HEK293 (cell line): Measurements from ENCODE around the gene BTG3.

Experiments
- CTCF ChIA-PET: fragments of 350-600 bp; formaldehyde crosslinking; extraction: SDS; loops from one replicate; lab custom pipeline; 2021; ENCODE audit warnings: antibody characterized with exemption; lab: Yijun Ruan, JAX
- POLR2A ChIA-PET: fragments of 300-600 bp; formaldehyde crosslinking; extraction: SDS; loops from one replicate; lab custom pipeline; 2020; ENCODE audit warnings: antibody characterized with exemption, inconsistent platforms; lab: Yijun Ruan, JAX
- H3K27ac ChIP-seq: fragments of 200-500 bp; sonication (Bioruptor generic); 2 replicates; pipeline ENCODE4 v1.5.1; 2014; ENCODE audit warnings: low read depth, low read length, control low read depth, inconsistent platforms; ENCODE audit errors: extremely low read depth
- H3K36me3 ChIP-seq, 2 experiments: fragments of 200-500 bp in 1 of 2; sonication (Bioruptor generic) in 1 of 2; 1 replicate in 1 of 2; 2 replicates in 1 of 2; pipeline ENCODE4 v1.5.1; 2014 to 2017; ENCODE audit warnings: inconsistent platforms in 2 of 2, low read length in 2 of 2; ENCODE audit not compliant: control insufficient read depth in 2 of 2, insufficient read depth in 1 of 2
- H3K4me1 ChIP-seq: fragments of 200-500 bp; sonication (Bioruptor generic); 2 replicates; pipeline ENCODE4 v1.5.1; 2014; ENCODE audit warnings: mild to moderate bottlenecking, low read length, inconsistent platforms; ENCODE audit not compliant: control insufficient read depth, insufficient read depth
- H3K4me3 ChIP-seq: 2 replicates; pipeline ENCODE4 v1.5.1; 2011; ENCODE audit warnings: low read depth, mild to moderate bottlenecking, control low read depth, low read length, moderate library complexity
- H3K9me3 ChIP-seq: fragments of 200-500 bp; sonication (Bioruptor generic); 2 replicates; pipeline ENCODE4 v1.5.1; 2014; ENCODE audit warnings: low read depth, low read length, inconsistent platforms; ENCODE audit not compliant: control insufficient read depth, insufficient read depth
- GLIS2 ChIP-seq: fragments of 450-650 bp; formaldehyde crosslinking; IDR thresholded peaks from 2 replicates; pipeline ENCODE4 v1.5.1; 2016; ENCODE audit warnings: missing biosample characterization, missing genetic modification characterization
- RBAK ChIP-seq: fragments of 450-650 bp; formaldehyde crosslinking; IDR thresholded peaks from 2 replicates; pipeline ENCODE4 v1.5.1; 2016; ENCODE audit warnings: missing biosample characterization, missing genetic modification characterization
- REPIN1 ChIP-seq: fragments of 450-650 bp; formaldehyde crosslinking; IDR thresholded peaks from 2 replicates; pipeline ENCODE4 v1.5.1; 2017; ENCODE audit warnings: missing biosample characterization, missing genetic modification characterization, low read depth
- SETDB1 ChIP-seq: IDR thresholded peaks from one replicate; pipeline ENCODE4 v1.6.1; 2017; ENCODE audit warnings: mild to moderate bottlenecking, low read length, moderate library complexity, mixed read lengths; ENCODE audit not compliant: insufficient read length
- ZBTB20 ChIP-seq: fragments of 450-650 bp; formaldehyde crosslinking; IDR thresholded peaks from 2 replicates; pipeline ENCODE4 v1.5.1; 2016; ENCODE audit warnings: missing biosample characterization, missing genetic modification characterization
- ZBTB7A ChIP-seq: fragments of 450-650 bp; formaldehyde crosslinking; IDR thresholded peaks from 2 replicates; pipeline ENCODE4 v1.5.1; 2016; ENCODE audit warnings: low read depth, missing biosample characterization, missing genetic modification characterization
- ZIC2 ChIP-seq: fragments of 450-650 bp; formaldehyde crosslinking; IDR thresholded peaks from 2 replicates; pipeline ENCODE4 v1.5.1; 2016; ENCODE audit warnings: missing biosample characterization, missing genetic modification characterization
- ZNF138 ChIP-seq: fragments of 450-650 bp; formaldehyde crosslinking; IDR thresholded peaks from 2 replicates; pipeline ENCODE4 v1.5.1; 2016; ENCODE audit warnings: missing biosample characterization, missing genetic modification characterization, borderline replicate concordance
- ZNF146 ChIP-seq: fragments of 450-650 bp; formaldehyde crosslinking; IDR thresholded peaks from 2 replicates; pipeline ENCODE4 v1.5.1; 2016; ENCODE audit warnings: missing biosample characterization, missing genetic modification characterization
- ZNF2 ChIP-seq: fragments of 450-650 bp; formaldehyde crosslinking; IDR thresholded peaks from 2 replicates; pipeline ENCODE4 v1.5.1; 2016; ENCODE audit warnings: missing biosample characterization, missing genetic modification characterization
- ZNF394 ChIP-seq: fragments of 450-650 bp; formaldehyde crosslinking; IDR thresholded peaks from 2 replicates; pipeline ENCODE4 v1.5.1; 2016; ENCODE audit warnings: missing biosample characterization, missing genetic modification characterization, mild to moderate bottlenecking, moderate library complexity, borderline replicate concordance
- ZNF596 ChIP-seq: fragments of 450-650 bp; IDR thresholded peaks from 2 replicates; pipeline ENCODE4 v1.5.0; 2018; ENCODE audit warnings: missing biosample characterization, mild to moderate bottlenecking, missing genetic modification characterization, moderate library complexity
- ZNF664 ChIP-seq: fragments of 450-650 bp; formaldehyde crosslinking; IDR thresholded peaks from 2 replicates; pipeline ENCODE4 v1.5.1; 2016; ENCODE audit warnings: missing biosample characterization, missing genetic modification characterization
- ZNF792 ChIP-seq: fragments of 450-650 bp; formaldehyde crosslinking; IDR thresholded peaks from 2 replicates; pipeline ENCODE4 v1.5.1; 2016; ENCODE audit warnings: missing biosample characterization, missing genetic modification characterization
- TF ChIP-seq, protein P1 (sequence below): fragments of 450-650 bp; formaldehyde crosslinking; IDR thresholded peaks from 2 replicates; pipeline ENCODE4 v1.5.1; 2016; ENCODE audit warnings: missing biosample characterization, missing genetic modification characterization
- TF ChIP-seq, protein P2 (sequence below): fragments of 450-650 bp; formaldehyde crosslinking; IDR thresholded peaks from 2 replicates; pipeline ENCODE4 v1.5.1; 2017; ENCODE audit warnings: missing biosample characterization, mild to moderate bottlenecking, missing genetic modification characterization, moderate library complexity
- TF ChIP-seq, protein P3 (sequence below): fragments of 450-650 bp; formaldehyde crosslinking; IDR thresholded peaks from 2 replicates; pipeline ENCODE4 v1.5.1; 2016; ENCODE audit warnings: missing biosample characterization, missing genetic modification characterization
- TF ChIP-seq, protein P4 (sequence below): fragments of 450-650 bp; formaldehyde crosslinking; IDR thresholded peaks from 2 replicates; pipeline ENCODE4 v1.5.1; 2017; ENCODE audit warnings: missing biosample characterization, missing genetic modification characterization
- TF ChIP-seq, protein P5 (sequence below): fragments of 450-650 bp; formaldehyde crosslinking; IDR thresholded peaks from 2 replicates; pipeline ENCODE4 v1.5.1; 2017; ENCODE audit warnings: missing biosample characterization, missing genetic modification characterization
- TF ChIP-seq, protein P6 (sequence below): fragments of 450-650 bp; formaldehyde crosslinking; IDR thresholded peaks from 2 replicates; pipeline ENCODE4 v1.5.1; 2016; ENCODE audit warnings: missing biosample characterization, missing genetic modification characterization, low read depth

Gene BTG3

DNA sequence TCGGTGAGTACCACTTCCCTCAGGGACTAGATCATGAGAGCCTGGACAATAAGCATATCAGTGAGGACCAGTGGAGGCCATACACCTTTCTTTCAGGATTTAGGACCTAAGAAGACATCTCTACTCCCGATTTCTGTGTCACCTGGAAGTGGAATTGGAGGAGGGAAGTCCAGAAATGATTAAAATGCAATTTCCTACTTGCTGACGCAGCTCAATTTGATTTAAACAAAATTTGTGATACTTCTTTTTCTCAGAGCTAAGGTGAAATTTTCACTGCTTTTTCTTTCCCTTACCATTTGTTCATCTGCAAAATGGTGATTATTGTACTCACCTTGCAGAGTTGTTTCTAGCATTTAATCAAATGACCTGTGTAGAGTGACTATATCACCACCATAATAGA is 38.8 kb upstream of the BTG3 start (continued):
- TF ChIP-seq, protein P1, sequence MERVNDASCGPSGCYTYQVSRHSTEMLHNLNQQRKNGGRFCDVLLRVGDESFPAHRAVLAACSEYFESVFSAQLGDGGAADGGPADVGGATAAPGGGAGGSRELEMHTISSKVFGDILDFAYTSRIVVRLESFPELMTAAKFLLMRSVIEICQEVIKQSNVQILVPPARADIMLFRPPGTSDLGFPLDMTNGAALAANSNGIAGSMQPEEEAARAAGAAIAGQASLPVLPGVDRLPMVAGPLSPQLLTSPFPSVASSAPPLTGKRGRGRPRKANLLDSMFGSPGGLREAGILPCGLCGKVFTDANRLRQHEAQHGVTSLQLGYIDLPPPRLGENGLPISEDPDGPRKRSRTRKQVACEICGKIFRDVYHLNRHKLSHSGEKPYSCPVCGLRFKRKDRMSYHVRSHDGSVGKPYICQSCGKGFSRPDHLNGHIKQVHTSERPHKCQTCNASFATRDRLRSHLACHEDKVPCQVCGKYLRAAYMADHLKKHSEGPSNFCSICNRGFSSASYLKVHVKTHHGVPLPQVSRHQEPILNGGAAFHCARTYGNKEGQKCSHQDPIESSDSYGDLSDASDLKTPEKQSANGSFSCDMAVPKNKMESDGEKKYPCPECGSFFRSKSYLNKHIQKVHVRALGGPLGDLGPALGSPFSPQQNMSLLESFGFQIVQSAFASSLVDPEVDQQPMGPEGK: no peak
- TF ChIP-seq, protein P2, sequence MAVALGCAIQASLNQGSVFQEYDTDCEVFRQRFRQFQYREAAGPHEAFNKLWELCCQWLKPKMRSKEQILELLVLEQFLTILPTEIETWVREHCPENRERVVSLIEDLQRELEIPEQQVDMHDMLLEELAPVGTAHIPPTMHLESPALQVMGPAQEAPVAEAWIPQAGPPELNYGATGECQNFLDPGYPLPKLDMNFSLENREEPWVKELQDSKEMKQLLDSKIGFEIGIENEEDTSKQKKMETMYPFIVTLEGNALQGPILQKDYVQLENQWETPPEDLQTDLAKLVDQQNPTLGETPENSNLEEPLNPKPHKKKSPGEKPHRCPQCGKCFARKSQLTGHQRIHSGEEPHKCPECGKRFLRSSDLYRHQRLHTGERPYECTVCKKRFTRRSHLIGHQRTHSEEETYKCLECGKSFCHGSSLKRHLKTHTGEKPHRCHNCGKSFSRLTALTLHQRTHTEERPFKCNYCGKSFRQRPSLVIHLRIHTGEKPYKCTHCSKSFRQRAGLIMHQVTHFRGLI (tag by site-specific recombination): no peak
- no peak for TF ChIP-seq ZBTB20

DNA sequence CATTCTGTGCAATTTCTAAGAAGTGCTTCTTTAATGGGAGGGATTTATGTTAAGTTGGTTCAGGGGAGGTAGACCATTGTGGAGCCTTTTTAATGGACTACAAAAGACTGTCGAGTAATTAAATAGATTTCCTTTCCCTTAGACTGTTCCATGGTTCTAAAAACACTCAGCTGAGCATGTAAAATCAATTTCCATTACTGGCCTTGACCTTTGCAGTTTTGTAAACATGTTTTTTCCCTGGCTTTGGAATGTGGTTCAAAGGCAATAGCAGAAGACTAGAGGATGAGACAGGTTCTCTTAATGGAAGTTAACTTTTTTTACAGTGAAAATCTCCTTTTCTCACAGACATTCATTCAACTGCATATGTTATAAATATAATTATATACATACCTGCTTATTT is 37.6 kb upstream of the BTG3 start:
- Histone ChIP-seq H3K9me3 (no peaks in the 10 kb centered on the region), H3K4me3 (no peak overlapping the region), H3K36me3 (no peaks in the 10 kb centered on the region), H3K27ac (no peak overlapping the region), H3K4me1 (no peaks in the 10 kb centered on the region)
- ChIA-PET CTCF (no interaction called here), POLR2A (no interaction called here)
- TF ChIP-seq, protein P3, sequence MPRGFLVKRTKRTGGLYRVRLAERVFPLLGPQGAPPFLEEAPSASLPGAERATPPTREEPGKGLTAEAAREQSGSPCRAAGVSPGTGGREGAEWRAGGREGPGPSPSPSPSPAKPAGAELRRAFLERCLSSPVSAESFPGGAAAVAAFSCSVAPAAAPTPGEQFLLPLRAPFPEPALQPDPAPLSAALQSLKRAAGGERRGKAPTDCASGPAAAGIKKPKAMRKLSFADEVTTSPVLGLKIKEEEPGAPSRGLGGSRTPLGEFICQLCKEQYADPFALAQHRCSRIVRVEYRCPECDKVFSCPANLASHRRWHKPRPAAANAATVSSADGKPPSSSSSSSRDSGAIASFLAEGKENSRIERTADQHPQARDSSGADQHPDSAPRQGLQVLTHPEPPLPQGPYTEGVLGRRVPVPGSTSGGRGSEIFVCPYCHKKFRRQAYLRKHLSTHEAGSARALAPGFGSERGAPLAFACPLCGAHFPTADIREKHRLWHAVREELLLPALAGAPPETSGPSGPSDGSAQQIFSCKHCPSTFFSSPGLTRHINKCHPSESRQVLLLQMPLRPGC (tag by site-specific recombination): no peak
- TF ChIP-seq, protein P4, sequence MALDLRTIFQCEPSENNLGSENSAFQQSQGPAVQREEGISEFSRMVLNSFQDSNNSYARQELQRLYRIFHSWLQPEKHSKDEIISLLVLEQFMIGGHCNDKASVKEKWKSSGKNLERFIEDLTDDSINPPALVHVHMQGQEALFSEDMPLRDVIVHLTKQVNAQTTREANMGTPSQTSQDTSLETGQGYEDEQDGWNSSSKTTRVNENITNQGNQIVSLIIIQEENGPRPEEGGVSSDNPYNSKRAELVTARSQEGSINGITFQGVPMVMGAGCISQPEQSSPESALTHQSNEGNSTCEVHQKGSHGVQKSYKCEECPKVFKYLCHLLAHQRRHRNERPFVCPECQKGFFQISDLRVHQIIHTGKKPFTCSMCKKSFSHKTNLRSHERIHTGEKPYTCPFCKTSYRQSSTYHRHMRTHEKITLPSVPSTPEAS: no peak
- TF ChIP-seq ZBTB7A (no peak), RBAK (tag by site-specific recombination) (no peak), ZIC2 (tag by site-specific recombination) (no peak), ZNF138 (tag by site-specific recombination) (no peak), ZNF394 (no peak), REPIN1 (no peak), ZNF596 (tag by site-specific recombination) (no peak), SETDB1 (no peak), ZNF664 (no peak), ZBTB20 (no peak), ZNF2 (tag by site-specific recombination) (no peak), GLIS2 (tag by site-specific recombination) (no peak), ZNF146 (tag by site-specific recombination) (no peak), ZNF792 (tag by site-specific recombination) (no peak)
- TF ChIP-seq, protein P5, sequence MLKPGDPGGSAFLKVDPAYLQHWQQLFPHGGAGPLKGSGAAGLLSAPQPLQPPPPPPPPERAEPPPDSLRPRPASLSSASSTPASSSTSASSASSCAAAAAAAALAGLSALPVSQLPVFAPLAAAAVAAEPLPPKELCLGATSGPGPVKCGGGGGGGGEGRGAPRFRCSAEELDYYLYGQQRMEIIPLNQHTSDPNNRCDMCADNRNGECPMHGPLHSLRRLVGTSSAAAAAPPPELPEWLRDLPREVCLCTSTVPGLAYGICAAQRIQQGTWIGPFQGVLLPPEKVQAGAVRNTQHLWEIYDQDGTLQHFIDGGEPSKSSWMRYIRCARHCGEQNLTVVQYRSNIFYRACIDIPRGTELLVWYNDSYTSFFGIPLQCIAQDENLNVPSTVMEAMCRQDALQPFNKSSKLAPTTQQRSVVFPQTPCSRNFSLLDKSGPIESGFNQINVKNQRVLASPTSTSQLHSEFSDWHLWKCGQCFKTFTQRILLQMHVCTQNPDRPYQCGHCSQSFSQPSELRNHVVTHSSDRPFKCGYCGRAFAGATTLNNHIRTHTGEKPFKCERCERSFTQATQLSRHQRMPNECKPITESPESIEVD (tag by site-specific recombination): no peak
- TF ChIP-seq, protein P6, sequence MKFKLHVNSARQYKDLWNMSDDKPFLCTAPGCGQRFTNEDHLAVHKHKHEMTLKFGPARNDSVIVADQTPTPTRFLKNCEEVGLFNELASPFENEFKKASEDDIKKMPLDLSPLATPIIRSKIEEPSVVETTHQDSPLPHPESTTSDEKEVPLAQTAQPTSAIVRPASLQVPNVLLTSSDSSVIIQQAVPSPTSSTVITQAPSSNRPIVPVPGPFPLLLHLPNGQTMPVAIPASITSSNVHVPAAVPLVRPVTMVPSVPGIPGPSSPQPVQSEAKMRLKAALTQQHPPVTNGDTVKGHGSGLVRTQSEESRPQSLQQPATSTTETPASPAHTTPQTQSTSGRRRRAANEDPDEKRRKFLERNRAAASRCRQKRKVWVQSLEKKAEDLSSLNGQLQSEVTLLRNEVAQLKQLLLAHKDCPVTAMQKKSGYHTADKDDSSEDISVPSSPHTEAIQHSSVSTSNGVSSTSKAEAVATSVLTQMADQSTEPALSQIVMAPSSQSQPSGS (tag by site-specific recombination): no peak
